ENCODE data around the gene TCAP.

DNA sequence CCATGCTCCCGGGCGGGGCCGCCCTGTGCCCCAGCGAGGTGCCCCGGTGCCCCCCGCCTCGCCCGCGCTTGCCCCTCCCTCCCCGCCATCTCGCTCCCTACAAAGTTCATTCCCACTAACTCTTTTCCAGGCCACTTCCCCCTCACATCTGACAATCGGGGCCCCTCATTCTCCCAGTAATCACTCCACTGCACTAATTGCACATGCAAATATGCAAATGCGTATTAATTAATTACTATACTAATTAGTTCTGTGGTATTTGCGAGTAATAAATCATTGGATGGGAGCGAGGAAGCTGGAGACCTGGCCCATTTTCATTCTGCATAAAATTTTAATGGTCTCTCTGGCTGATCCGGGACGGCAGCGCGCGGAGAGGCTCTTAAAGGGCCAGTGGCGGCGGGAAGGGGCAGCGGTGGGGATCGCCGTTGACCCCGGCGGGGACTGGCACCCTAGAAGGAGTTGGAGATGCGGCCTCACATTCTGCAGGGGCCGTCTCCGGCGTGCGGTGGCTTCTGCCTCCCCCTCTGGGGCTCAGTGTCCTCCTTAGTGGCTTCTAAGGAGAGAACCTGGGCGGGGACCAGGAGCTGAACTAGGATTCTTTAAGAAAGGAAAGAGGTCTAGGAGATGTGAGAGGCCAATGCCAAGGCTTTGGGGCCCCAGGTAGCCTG, 46.8 kb upstream of the TCAP start:
- no peak for TF ChIP-seq CTCF (conservative IDR thresholded peaks at IDR 0.05; ENCODE audit: low read length)
- TF ChIP-seq EZH2phosphoT487 (IDR thresholded peaks at IDR 0.05; ENCODE audit: borderline replicate concordance), result no peak

Measured in Loucy (cell line).